ENCODE measurements around the gene FKBP14. TPM values are rescaled to one million over a fixed set of nuclear protein-coding genes. Genes with fewer than 3 reads are reported as not detected.

FKBP14 gene
- polyA plus RNA-seq, 3 donors: 0.43 to 1.9 (median 1.1) TPM

DNA sequence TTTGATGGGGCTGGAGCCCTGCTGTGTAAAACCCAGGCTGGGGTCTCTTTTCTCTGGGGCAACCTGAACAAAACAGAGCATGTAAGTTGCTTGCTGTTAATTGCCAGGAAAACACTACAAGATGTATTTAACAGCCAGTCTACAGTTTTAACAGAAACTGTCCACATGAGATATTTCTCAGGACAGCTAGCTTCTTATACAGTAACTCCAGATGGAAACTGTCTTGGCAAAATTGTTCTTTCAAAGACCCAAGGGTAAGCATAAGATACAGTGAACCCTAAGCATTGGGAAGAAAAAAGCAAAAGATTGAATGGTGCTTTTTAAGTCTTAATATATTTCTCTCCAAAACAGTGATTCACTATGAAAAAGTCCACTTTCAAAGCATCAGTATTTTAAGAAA is 8.1 kb downstream of the FKBP14 start:
- H3K27ac Mint-ChIP-seq: peak overlapping the region in 1 of 7 donors; percentile 15
- no peaks in the 10 kb centered on the region for H4K20me1 ChIP-seq (ENCODE audit: insufficient read depth, low read length)

DNA sequence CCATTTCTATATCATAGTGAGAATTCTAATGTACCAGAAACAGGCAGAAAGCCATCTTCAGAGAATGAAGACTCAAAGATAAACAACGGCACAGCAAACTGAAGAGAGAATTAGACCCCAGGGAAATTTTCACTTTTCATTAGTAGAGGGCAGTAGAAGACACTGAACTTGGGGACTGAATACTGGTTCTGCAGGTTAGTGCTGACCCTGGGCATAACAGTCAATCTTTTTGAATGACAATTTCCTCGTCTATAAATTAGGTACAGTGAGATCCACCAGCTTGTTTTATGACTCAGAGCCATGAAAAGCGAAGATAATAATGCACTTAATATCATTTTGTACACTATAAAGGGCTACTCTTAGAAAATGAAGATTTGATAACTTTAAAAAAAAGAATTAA is 13.7 kb downstream of the FKBP14 start:
- no peaks in the 10 kb centered on the region for H4K20me1 ChIP-seq (ENCODE audit: insufficient read depth, low read length)
- TF ChIP-seq, protein P1, sequence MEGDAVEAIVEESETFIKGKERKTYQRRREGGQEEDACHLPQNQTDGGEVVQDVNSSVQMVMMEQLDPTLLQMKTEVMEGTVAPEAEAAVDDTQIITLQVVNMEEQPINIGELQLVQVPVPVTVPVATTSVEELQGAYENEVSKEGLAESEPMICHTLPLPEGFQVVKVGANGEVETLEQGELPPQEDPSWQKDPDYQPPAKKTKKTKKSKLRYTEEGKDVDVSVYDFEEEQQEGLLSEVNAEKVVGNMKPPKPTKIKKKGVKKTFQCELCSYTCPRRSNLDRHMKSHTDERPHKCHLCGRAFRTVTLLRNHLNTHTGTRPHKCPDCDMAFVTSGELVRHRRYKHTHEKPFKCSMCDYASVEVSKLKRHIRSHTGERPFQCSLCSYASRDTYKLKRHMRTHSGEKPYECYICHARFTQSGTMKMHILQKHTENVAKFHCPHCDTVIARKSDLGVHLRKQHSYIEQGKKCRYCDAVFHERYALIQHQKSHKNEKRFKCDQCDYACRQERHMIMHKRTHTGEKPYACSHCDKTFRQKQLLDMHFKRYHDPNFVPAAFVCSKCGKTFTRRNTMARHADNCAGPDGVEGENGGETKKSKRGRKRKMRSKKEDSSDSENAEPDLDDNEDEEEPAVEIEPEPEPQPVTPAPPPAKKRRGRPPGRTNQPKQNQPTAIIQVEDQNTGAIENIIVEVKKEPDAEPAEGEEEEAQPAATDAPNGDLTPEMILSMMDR (IDR thresholded peaks at IDR 0.05): no peak
- no peak for DNase-seq
- no peaks in the 10 kb centered on the region for H3K79me2 ChIP-seq (ENCODE audit: insufficient read depth, low read length)
- no peak overlapping the region for H2AFZ ChIP-seq (ENCODE audit: insufficient read depth, low read depth, low read length, poor library complexity, severe bottlenecking)
- Mint-ChIP-seq H3K36me3 (peaks cover 9 to 36% of the 10 kb centered on the region in 2 donors), H3K9me3 (peaks cover 0 to 6% (median 0%) of the 10 kb centered on the region in 7 donors), H3K4me3 (no peak overlapping the region), H3K27ac (no peak overlapping the region), H3K4me1 (no peaks in the 10 kb centered on the region), H3K27me3 (ENCODE audit: low read depth in 3 of 3) (no peaks in the 10 kb centered on the region)
- H3K4me2 ChIP-seq (replicated peaks; ENCODE audit: extremely low read depth, low read length, poor library complexity, severe bottlenecking): no peak overlapping the region
- no peaks in the 10 kb centered on the region for H3K9me3 ChIP-seq (replicated peaks in 1 of 2; ENCODE audit: control insufficient read depth in 1 of 2, insufficient read depth in 1 of 2, low read length in 2 of 2)
- H3K27ac ChIP-seq (ENCODE audit: low read depth in 1 of 2, low read length in 2 of 2): no peak overlapping the region
- WGBS (ENCODE audit: insufficient coverage): no CpG with 5 or more reads among the region's 3 CpGs
- no peak overlapping the region for H3K4me3 ChIP-seq (replicated peaks in 1 of 3; ENCODE audit: low read depth in 2 of 3, low read length in 3 of 3)
- H3K9ac ChIP-seq (ENCODE audit: insufficient read depth, low read length, poor library complexity, severe bottlenecking): no peak overlapping the region
- peaks cover 8 to 29% of the 10 kb centered on the region in 2 donors for H3K36me3 ChIP-seq (replicated peaks in 1 of 2; ENCODE audit: control insufficient read depth in 1 of 2, insufficient read depth in 2 of 2, low read length in 2 of 2)
- intact Hi-C loops (cut with micrococcal nuclease): no loop called here
- H3K4me1 ChIP-seq (ENCODE audit: control insufficient read depth in 1 of 2, insufficient read depth in 2 of 2, low read length in 2 of 2): no peaks in the 10 kb centered on the region
- no peaks in the 10 kb centered on the region for H3K27me3 ChIP-seq (ENCODE audit: control insufficient read depth in 2 of 2, insufficient read depth in 2 of 2, low read length in 2 of 2)

More for the DNA sequence above, 8.1 kb downstream of the FKBP14 start:
- peaks cover 4% of the 10 kb centered on the region for H3K79me2 ChIP-seq (ENCODE audit: insufficient read depth, low read length)
- Mint-ChIP-seq H3K4me3 (no peak overlapping the region), H3K27me3 (ENCODE audit: low read depth in 3 of 3) (no peaks in the 10 kb centered on the region), H3K4me1 (peaks cover 5% of the 10 kb centered on the region), H3K9me3 (peaks cover 0 to 6% (median 0%) of the 10 kb centered on the region in 7 donors), H3K36me3 (peaks cover 14 to 31% of the 10 kb centered on the region in 2 donors)
- no peak overlapping the region for H3K4me3 ChIP-seq (replicated peaks in 1 of 3; ENCODE audit: low read depth in 2 of 3, low read length in 3 of 3)
- no peak overlapping the region for H3K9ac ChIP-seq (ENCODE audit: insufficient read depth, low read length, poor library complexity, severe bottlenecking)
- no peak overlapping the region for H2AFZ ChIP-seq (ENCODE audit: insufficient read depth, low read depth, low read length, poor library complexity, severe bottlenecking)
- TF ChIP-seq, protein P1 (IDR thresholded peaks at IDR 0.05): no peak
- H3K9me3 ChIP-seq (replicated peaks in 1 of 2; ENCODE audit: control insufficient read depth in 1 of 2, insufficient read depth in 1 of 2, low read length in 2 of 2): no peaks in the 10 kb centered on the region
- DNase-seq: no peak
- no peaks in the 10 kb centered on the region for H3K27me3 ChIP-seq (ENCODE audit: control insufficient read depth in 2 of 2, insufficient read depth in 2 of 2, low read length in 2 of 2)
- H3K4me2 ChIP-seq (replicated peaks; ENCODE audit: extremely low read depth, low read length, poor library complexity, severe bottlenecking): no peak overlapping the region
- H3K36me3 ChIP-seq (replicated peaks in 1 of 2; ENCODE audit: control insufficient read depth in 1 of 2, insufficient read depth in 2 of 2, low read length in 2 of 2): peaks cover 8 to 22% of the 10 kb centered on the region in 2 donors
- intact Hi-C loops (cut with micrococcal nuclease): no loop called here
- H3K4me1 ChIP-seq (ENCODE audit: control insufficient read depth in 1 of 2, insufficient read depth in 2 of 2, low read length in 2 of 2): no peaks in the 10 kb centered on the region
- H3K27ac ChIP-seq (ENCODE audit: low read depth in 1 of 2, low read length in 2 of 2): no peak overlapping the region
